ENCODE results near the gene SIPA1L3.

DNA sequence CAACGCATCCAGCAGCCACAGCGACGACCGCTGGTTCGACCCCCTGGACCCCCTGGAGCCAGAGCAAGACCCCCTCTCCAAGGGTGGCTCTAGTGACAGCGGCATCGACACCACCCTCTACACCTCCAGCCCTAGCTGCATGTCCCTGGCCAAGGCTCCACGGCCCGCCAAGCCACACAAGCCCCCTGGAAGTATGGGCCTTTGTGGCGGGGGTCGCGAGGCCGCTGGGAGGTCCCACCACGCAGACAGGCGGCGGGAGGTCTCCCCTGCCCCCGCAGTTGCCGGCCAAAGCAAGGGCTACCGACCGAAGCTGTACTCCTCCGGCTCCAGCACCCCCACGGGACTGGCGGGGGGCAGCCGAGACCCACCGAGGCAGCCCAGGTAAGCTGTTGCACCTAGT, 257.5 kb downstream of the SIPA1L3 start:
- TF ChIP-seq, protein P1, sequence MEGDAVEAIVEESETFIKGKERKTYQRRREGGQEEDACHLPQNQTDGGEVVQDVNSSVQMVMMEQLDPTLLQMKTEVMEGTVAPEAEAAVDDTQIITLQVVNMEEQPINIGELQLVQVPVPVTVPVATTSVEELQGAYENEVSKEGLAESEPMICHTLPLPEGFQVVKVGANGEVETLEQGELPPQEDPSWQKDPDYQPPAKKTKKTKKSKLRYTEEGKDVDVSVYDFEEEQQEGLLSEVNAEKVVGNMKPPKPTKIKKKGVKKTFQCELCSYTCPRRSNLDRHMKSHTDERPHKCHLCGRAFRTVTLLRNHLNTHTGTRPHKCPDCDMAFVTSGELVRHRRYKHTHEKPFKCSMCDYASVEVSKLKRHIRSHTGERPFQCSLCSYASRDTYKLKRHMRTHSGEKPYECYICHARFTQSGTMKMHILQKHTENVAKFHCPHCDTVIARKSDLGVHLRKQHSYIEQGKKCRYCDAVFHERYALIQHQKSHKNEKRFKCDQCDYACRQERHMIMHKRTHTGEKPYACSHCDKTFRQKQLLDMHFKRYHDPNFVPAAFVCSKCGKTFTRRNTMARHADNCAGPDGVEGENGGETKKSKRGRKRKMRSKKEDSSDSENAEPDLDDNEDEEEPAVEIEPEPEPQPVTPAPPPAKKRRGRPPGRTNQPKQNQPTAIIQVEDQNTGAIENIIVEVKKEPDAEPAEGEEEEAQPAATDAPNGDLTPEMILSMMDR (IDR thresholded peaks at IDR 0.05), result no peak
- TF ChIP-seq POLR2AphosphoS5 (IDR thresholded peaks at IDR 0.05) (no peak), POLR2A (IDR thresholded peaks at IDR 0.05) (no peak)

All from upper lobe of left lung (tissue), 4 donors.